SU-DHL-6 (cell line): ENCODE data around the gene SERPINH1.

ENCODE experiments used
- CTCF ChIP-seq: fragments of 200-600 bp; sonication (generic); IDR thresholded peaks from one replicate; pipeline ENCODE4 v1.5.1; 2017; ENCODE audit warnings: antibody characterized with exemption, mild to moderate bottlenecking, low read length, moderate library complexity; ENCODE audit not compliant: insufficient read depth, poor library complexity, severe bottlenecking
- EZH2phosphoT487 ChIP-seq: fragments of 200-600 bp; sonication (generic), shearing (Covaris generic); conservative IDR thresholded peaks from 2 replicates; pipeline ENCODE4 v1.6.1; 2018; ENCODE audit warnings: mild to moderate bottlenecking, antibody characterized with exemption, low read length, moderate library complexity, mixed read lengths

- TF ChIP-seq EZH2phosphoT487 (no peak), CTCF (no peak)
Observed at GRCh38 chr11:75591966-75592365, 29.9 kb downstream of the SERPINH1 start.
